AG04450 (cell line): Measurements from ENCODE around the gene PALLD. TPM values are rescaled to one million over a fixed set of nuclear protein-coding genes. Genes with fewer than 3 reads are reported as not detected.
A peak's percentile ranks its signal among the peaks of the same experiment; 100 is the strongest.

Experiments
- CTCF ChIA-PET: fragments of 300-600, 350-600 bp; formaldehyde crosslinking; extraction: SDS; loops from one replicate; lab custom pipeline; 2022; ENCODE audit warnings: antibody characterized with exemption, inconsistent platforms; lab: Charles Lee
- POLR2A ChIA-PET: fragments of 350-600 bp; formaldehyde crosslinking; extraction: SDS; loops from one replicate; lab custom pipeline; 2021; ENCODE audit warnings: antibody characterized with exemption, inconsistent platforms; lab: Yijun Ruan, JAX
- DNase-seq: peaks from one replicate; pipeline ENCODE4 v3.0.0-alpha.2; 2011; ENCODE audit warnings: low read depth, low spot score
- H3K27ac ChIP-seq: one replicate; pipeline ENCODE4 v1.5.1; 2012; ENCODE audit warnings: low read depth, low read length, control low read depth
- H3K27me3 ChIP-seq: one replicate; pipeline ENCODE4 v1.6.0; 2012; ENCODE audit warnings: low read length; ENCODE audit not compliant: control insufficient read depth, insufficient read depth
- H3K4me3 ChIP-seq: 2 replicates; pipeline ENCODE4 v1.5.1; 2011; ENCODE audit warnings: mild to moderate bottlenecking, low read depth, low read length, control low read depth
- H3K9me3 ChIP-seq: 2 replicates; pipeline ENCODE4 v1.5.1; 2012; ENCODE audit warnings: low read length; ENCODE audit not compliant: control insufficient read depth, insufficient read depth
- polyA plus RNA-seq: library from polyadenylated mRNA; depleted of rRNA; stranded (reverse); fragments of >200 nt; gene quantifications from 2 replicates; pipeline ENCODE4 v1.2.3, GENCODE V29; 2011
- TF ChIP-seq, protein P1 (sequence below): IDR thresholded peaks from 2 replicates; pipeline ENCODE4 v1.5.1; 2011; ENCODE audit warnings: low read depth, low read length, control low read depth, inconsistent platforms

Gene PALLD
- polyA plus RNA-seq, 1 experiment, result 159 TPM

GRCh38 chr4:168815379-168816345 lies 318.8 kb downstream of the PALLD start:
- ChIA-PET CTCF (interaction anchor here (0.6 to 1.8 kb wide), 9 partner anchors 18 to 552 kb away, joined by 3 to 9 read pairs (median 3); no protein-coding TSS in a partner anchor), POLR2A (interaction anchor here (0.5 to 5.9 kb wide), 16 partner anchors 10 to 361 kb away, joined by 3 to 204 read pairs (median 6); partner anchors contain the start of gene DDX60L)
- TF ChIP-seq, protein P1, sequence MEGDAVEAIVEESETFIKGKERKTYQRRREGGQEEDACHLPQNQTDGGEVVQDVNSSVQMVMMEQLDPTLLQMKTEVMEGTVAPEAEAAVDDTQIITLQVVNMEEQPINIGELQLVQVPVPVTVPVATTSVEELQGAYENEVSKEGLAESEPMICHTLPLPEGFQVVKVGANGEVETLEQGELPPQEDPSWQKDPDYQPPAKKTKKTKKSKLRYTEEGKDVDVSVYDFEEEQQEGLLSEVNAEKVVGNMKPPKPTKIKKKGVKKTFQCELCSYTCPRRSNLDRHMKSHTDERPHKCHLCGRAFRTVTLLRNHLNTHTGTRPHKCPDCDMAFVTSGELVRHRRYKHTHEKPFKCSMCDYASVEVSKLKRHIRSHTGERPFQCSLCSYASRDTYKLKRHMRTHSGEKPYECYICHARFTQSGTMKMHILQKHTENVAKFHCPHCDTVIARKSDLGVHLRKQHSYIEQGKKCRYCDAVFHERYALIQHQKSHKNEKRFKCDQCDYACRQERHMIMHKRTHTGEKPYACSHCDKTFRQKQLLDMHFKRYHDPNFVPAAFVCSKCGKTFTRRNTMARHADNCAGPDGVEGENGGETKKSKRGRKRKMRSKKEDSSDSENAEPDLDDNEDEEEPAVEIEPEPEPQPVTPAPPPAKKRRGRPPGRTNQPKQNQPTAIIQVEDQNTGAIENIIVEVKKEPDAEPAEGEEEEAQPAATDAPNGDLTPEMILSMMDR, result no peak
- Histone ChIP-seq H3K27ac (peak overlapping the region; percentile 89), H3K9me3 (no peaks in the 10 kb centered on the region), H3K27me3 (no peaks in the 10 kb centered on the region), H3K4me3 (peak overlapping the region; percentile 30)
- DNase-seq, result peak; percentile 86

DNA sequence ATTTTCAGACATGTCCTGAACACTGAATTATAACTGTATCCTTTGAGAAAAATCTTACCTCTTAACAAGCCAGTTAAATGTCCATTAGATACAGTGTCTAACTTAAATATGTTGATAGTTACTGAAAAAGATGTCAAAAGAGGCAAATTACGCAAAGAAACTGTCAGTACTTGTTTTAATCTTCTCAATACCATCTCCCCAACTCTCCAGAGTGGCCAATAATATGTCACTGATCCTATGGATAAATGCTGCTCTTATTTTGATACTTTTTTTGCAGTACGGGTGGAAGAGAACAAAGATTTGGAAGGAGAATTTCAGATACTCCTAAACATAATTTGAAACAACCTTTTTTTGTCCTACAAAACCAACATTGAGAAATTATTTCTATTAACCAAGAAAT lies 320.5 kb downstream of the PALLD start:
- Histone ChIP-seq H3K27me3 (no peaks in the 10 kb centered on the region), H3K4me3 (no peak overlapping the region), H3K27ac (peak overlapping the region; percentile 89), H3K9me3 (no peaks in the 10 kb centered on the region)
- ChIA-PET POLR2A (interaction anchor here (0.6 to 5.9 kb wide), 11 partner anchors 9 to 337 kb away, joined by 3 to 204 read pairs (median 6); partner anchors contain the start of gene DDX60L), CTCF (interaction anchor here (0.6 to 2.5 kb wide), 4 partner anchors 14 to 240 kb away, joined by 3 to 10 read pairs (median 4); partner anchors contain the start of gene CBR4)
- TF ChIP-seq, protein P1, result no peak
- no peak for DNase-seq

- ChIA-PET POLR2A (interaction anchor here (0.9 kb wide), 1 partner anchor 10 kb away, joined by 4 read pairs; no protein-coding TSS in a partner anchor), CTCF (interaction anchor here (0.5 to 1.7 kb wide), 4 partner anchors 9 to 921 kb away, joined by 3 to 5 read pairs (median 4); no protein-coding TSS in a partner anchor)
- no peak for DNase-seq
These were observed 325.6 kb downstream of the PALLD start for GRCh38 chr4:168822481-168822880.

DNA sequence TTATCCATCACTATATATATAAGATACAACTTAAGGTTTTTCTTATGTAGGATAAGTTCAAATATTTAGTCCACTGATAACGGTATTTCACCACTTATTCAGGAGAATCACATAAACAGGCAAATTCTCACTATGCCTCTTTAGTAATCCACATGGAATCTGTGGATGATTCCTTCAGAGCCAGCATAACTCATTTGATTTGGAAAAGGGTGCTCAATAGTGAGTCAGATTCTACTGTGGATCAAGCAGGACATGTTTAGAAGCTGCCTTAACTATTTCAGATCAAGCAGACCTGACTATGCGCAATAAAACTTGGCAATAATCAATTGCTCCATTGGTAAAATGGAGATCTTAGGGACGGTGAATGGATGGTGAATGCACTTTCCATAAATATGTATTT lies 329.1 kb downstream of the PALLD start:
- ChIA-PET CTCF (no interaction called here), POLR2A (interaction anchor here (0.9 kb wide), 1 partner anchor 10 kb away, joined by 6 read pairs; no protein-coding TSS in a partner anchor)
- Histone ChIP-seq H3K9me3 (no peaks in the 10 kb centered on the region), H3K4me3 (no peak overlapping the region), H3K27ac (no peak overlapping the region), H3K27me3 (no peaks in the 10 kb centered on the region)
- TF ChIP-seq, protein P1, result no peak
- no peak for DNase-seq

More at GRCh38 chr4:168822481-168822880, 325.6 kb downstream of the PALLD start:
- Histone ChIP-seq H3K27ac (no peak overlapping the region), H3K27me3 (no peaks in the 10 kb centered on the region), H3K9me3 (no peaks in the 10 kb centered on the region), H3K4me3 (no peak overlapping the region)
- TF ChIP-seq, protein P1, result no peak
